ENCODE data around the gene CDC42EP2.

DNA sequence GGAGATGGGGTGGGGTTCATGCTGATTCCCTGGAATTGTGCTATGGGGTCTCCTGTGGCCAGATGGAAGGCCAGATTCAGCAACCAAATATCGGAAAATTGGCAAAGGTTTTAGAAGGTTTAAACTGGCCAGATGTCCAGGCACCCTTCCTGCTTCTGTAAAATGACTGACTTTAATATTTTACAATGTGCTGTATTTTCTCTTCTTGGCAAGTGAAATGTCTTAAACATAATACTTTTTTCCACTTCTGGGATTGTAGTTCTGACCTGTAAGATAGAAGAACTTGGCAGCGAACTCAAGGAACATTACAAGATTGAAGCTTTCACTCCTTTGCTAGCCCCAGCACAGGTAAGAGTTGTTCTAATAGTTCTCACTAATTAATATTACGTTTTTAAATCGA is 35.4 kb upstream of the CDC42EP2 start:
- TF ChIP-seq, protein P1, sequence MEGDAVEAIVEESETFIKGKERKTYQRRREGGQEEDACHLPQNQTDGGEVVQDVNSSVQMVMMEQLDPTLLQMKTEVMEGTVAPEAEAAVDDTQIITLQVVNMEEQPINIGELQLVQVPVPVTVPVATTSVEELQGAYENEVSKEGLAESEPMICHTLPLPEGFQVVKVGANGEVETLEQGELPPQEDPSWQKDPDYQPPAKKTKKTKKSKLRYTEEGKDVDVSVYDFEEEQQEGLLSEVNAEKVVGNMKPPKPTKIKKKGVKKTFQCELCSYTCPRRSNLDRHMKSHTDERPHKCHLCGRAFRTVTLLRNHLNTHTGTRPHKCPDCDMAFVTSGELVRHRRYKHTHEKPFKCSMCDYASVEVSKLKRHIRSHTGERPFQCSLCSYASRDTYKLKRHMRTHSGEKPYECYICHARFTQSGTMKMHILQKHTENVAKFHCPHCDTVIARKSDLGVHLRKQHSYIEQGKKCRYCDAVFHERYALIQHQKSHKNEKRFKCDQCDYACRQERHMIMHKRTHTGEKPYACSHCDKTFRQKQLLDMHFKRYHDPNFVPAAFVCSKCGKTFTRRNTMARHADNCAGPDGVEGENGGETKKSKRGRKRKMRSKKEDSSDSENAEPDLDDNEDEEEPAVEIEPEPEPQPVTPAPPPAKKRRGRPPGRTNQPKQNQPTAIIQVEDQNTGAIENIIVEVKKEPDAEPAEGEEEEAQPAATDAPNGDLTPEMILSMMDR (IDR thresholded peaks at IDR 0.05): no peak
- TF ChIP-seq POLR2A (IDR thresholded peaks at IDR 0.05): no peak

Measured in lower leg skin (tissue), 3 donors.